Measurements from ENCODE around the gene MTRF1L.

Gene MTRF1L

DNA sequence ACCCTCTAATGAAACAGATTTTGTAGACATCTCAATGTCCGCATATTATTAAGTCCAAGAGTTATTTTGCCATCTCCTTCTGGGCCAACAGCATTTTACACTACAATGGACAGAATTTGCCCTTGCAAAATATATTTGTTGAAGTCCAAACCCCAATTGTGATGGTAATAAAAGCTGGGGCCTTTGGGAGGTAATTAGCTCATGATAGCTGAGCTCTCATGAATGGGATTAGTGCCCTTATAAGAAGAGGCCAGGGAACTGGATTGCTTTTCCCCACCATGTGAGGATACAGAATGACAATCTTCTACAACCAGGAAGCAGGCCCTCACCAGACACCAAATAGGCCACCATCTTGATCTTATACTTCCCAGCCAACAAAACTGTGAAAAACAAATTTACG is 44.9 kb upstream of the MTRF1L start:
- Histone ChIP-seq H3F3A (ENCODE audit: insufficient read depth, low read length) (no peaks in the 10 kb centered on the region), H4K20me1 (ENCODE audit: insufficient read depth, low read length) (no peaks in the 10 kb centered on the region), H3K27me3 (replicated peaks; ENCODE audit: insufficient read depth, low read length) (no peaks in the 10 kb centered on the region), H3K9me3 (replicated peaks; ENCODE audit: insufficient read depth, low read length) (no peaks in the 10 kb centered on the region), H3K27ac (ENCODE audit: low read length) (no peak overlapping the region), H3K9ac (ENCODE audit: low read length) (no peak overlapping the region), H2AFZ (ENCODE audit: low read length) (no peak overlapping the region), H3K9me2 (replicated peaks; ENCODE audit: insufficient read depth, low read length) (no peaks in the 10 kb centered on the region), H3K4me2 (ENCODE audit: low read depth, low read length) (no peak overlapping the region), H3K4me3 (ENCODE audit: low read length) (no peak overlapping the region), H3K4me1 (ENCODE audit: low read length) (no peaks in the 10 kb centered on the region), H3K79me2 (ENCODE audit: low read length) (no peaks in the 10 kb centered on the region), H3K36me3 (replicated peaks; ENCODE audit: insufficient read depth, low read length) (no peaks in the 10 kb centered on the region)
- no peak for DNase-seq
- TF ChIP-seq EZH2phosphoT487 (IDR thresholded peaks at IDR 0.05; ENCODE audit: low read length) (no peak), EZH2 (optimal IDR thresholded peaks at IDR 0.05; ENCODE audit: low read depth, low read length) (no peak)
- TF ChIP-seq, protein P1, sequence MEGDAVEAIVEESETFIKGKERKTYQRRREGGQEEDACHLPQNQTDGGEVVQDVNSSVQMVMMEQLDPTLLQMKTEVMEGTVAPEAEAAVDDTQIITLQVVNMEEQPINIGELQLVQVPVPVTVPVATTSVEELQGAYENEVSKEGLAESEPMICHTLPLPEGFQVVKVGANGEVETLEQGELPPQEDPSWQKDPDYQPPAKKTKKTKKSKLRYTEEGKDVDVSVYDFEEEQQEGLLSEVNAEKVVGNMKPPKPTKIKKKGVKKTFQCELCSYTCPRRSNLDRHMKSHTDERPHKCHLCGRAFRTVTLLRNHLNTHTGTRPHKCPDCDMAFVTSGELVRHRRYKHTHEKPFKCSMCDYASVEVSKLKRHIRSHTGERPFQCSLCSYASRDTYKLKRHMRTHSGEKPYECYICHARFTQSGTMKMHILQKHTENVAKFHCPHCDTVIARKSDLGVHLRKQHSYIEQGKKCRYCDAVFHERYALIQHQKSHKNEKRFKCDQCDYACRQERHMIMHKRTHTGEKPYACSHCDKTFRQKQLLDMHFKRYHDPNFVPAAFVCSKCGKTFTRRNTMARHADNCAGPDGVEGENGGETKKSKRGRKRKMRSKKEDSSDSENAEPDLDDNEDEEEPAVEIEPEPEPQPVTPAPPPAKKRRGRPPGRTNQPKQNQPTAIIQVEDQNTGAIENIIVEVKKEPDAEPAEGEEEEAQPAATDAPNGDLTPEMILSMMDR (IDR thresholded peaks at IDR 0.05; ENCODE audit: low read length), result no peak

DNA sequence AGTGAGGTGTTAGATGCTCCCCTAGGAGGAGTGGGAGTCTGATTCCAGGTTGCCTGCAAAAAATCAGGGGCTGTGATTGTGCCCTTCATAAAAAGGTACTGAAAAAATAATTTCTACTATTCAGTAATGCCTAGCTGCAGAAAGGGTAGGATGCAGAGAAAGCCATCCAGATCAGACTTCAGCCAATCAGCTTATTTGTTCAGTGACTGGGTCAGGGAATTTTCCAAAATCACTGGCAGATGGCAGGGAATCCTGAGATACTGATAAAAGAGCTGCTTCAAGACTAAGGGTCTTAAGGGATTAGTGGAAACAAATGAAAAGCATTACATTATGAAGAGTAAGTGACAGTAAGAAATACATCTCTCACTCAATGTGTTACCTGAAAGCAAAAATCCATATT is 42.8 kb upstream of the MTRF1L start:
- no peak overlapping the region for H3K9ac ChIP-seq (ENCODE audit: low read length)
- no peak overlapping the region for H3K4me3 ChIP-seq (ENCODE audit: low read length)
- H3K36me3 ChIP-seq (replicated peaks; ENCODE audit: insufficient read depth, low read length), result no peaks in the 10 kb centered on the region
- no peaks in the 10 kb centered on the region for H3K9me3 ChIP-seq (replicated peaks; ENCODE audit: insufficient read depth, low read length)
- H3K27me3 ChIP-seq (replicated peaks; ENCODE audit: insufficient read depth, low read length), result no peaks in the 10 kb centered on the region
- DNase-seq, result no peak
- no peaks in the 10 kb centered on the region for H3F3A ChIP-seq (ENCODE audit: insufficient read depth, low read length)
- H4K20me1 ChIP-seq (ENCODE audit: insufficient read depth, low read length), result no peaks in the 10 kb centered on the region
- no peak overlapping the region for H3K27ac ChIP-seq (ENCODE audit: low read length)
- H2AFZ ChIP-seq (ENCODE audit: low read length), result no peak overlapping the region
- H3K4me1 ChIP-seq (ENCODE audit: low read length), result no peaks in the 10 kb centered on the region
- H3K4me2 ChIP-seq (ENCODE audit: low read depth, low read length), result no peak overlapping the region
- TF ChIP-seq EZH2phosphoT487 (IDR thresholded peaks at IDR 0.05; ENCODE audit: low read length), result no peak
- TF ChIP-seq, protein P1 (IDR thresholded peaks at IDR 0.05; ENCODE audit: low read length), result no peak
- TF ChIP-seq EZH2 (optimal IDR thresholded peaks at IDR 0.05; ENCODE audit: low read depth, low read length), result no peak
- H3K9me2 ChIP-seq (replicated peaks; ENCODE audit: insufficient read depth, low read length), result no peaks in the 10 kb centered on the region
- H3K79me2 ChIP-seq (ENCODE audit: low read length), result no peaks in the 10 kb centered on the region

DNA sequence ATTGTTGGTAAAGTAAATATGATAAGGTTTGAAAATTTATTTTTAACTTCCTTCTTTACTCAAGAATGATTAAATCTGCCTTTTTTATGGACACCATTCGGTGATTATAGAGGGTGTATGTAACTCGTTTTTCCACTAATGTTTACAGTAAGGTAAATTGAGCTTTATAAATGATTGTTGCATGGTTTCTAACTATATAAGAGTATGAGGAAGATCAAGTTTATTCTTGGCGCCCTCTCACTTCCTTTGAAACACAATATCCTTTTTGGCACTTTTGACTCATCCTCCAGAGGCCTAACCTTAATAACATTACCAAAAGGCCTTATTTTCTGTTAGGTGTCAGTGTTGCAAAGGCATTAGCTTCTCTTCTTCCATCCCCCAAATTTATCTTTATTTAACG is 41.8 kb upstream of the MTRF1L start:
- no peaks in the 10 kb centered on the region for H3K36me3 ChIP-seq (replicated peaks; ENCODE audit: insufficient read depth, low read length)
- no peak overlapping the region for H3K4me3 ChIP-seq (ENCODE audit: low read length)
- TF ChIP-seq EZH2 (optimal IDR thresholded peaks at IDR 0.05; ENCODE audit: low read depth, low read length), result no peak
- TF ChIP-seq, protein P1 (IDR thresholded peaks at IDR 0.05; ENCODE audit: low read length), result no peak
- TF ChIP-seq EZH2phosphoT487 (IDR thresholded peaks at IDR 0.05; ENCODE audit: low read length), result no peak
- no peaks in the 10 kb centered on the region for H3K27me3 ChIP-seq (replicated peaks; ENCODE audit: insufficient read depth, low read length)
- no peak overlapping the region for H2AFZ ChIP-seq (ENCODE audit: low read length)
- H3K79me2 ChIP-seq (ENCODE audit: low read length), result no peaks in the 10 kb centered on the region
- no peak overlapping the region for H3K4me2 ChIP-seq (ENCODE audit: low read depth, low read length)
- no peak overlapping the region for H3K9ac ChIP-seq (ENCODE audit: low read length)
- no peak for DNase-seq
- H3K9me2 ChIP-seq (replicated peaks; ENCODE audit: insufficient read depth, low read length), result no peaks in the 10 kb centered on the region
- H3F3A ChIP-seq (ENCODE audit: insufficient read depth, low read length), result no peaks in the 10 kb centered on the region
- H4K20me1 ChIP-seq (ENCODE audit: insufficient read depth, low read length), result no peaks in the 10 kb centered on the region
- no peak overlapping the region for H3K27ac ChIP-seq (ENCODE audit: low read length)
- H3K4me1 ChIP-seq (ENCODE audit: low read length), result no peaks in the 10 kb centered on the region
- no peaks in the 10 kb centered on the region for H3K9me3 ChIP-seq (replicated peaks; ENCODE audit: insufficient read depth, low read length)
